Transverse colon (tissue), 4 donors: Measurements from ENCODE around the gene SCART1. TPM values are rescaled to one million over a fixed set of nuclear protein-coding genes. Genes with fewer than 3 reads are reported as not detected.
"Not testable (repeated sequence)": the region's sequence is repeated elsewhere in the genome, so short reads cannot be mapped to it uniquely, and the experiment has no call there.

Source experiments
- DNase-seq: peaks from one replicate; pipeline ENCODE4 v3.0.0-alpha.2; 2019
- H3K27ac ChIP-seq, 4 donors: fragments of 200-600 bp; sonication (generic); 2 replicates each; pipeline ENCODE4 v1.5.1; 2016 to 2018; ENCODE audit warnings: inconsistent platforms in 4 of 4
- H3K27me3 ChIP-seq: fragments of 200-600 bp; sonication (generic); 2 replicates; pipeline ENCODE4 v1.5.1; 2017; ENCODE audit warnings: inconsistent platforms
- H3K36me3 ChIP-seq, 4 donors: fragments of 200-600 bp; sonication (generic); 2 replicates each; pipeline ENCODE4 v1.5.1; 2017 to 2019; ENCODE audit warnings: inconsistent platforms in 4 of 4
- H3K4me1 ChIP-seq, 4 donors: fragments of 200-600 bp; sonication (generic); 2 replicates each; pipeline ENCODE4 v1.5.1; 2017 to 2020; ENCODE audit warnings: inconsistent platforms in 4 of 4
- H3K4me3 ChIP-seq, 4 donors: fragments of 200-600 bp; sonication (generic); 1 replicate in 1 of 4; 2 replicates in 3 of 4; pipeline versions ENCODE4 v1.5.1 to v1.6.1; 2017 to 2019; ENCODE audit warnings: inconsistent platforms in 4 of 4
- H3K9me3 ChIP-seq, 2 donors: fragments of 200-600 bp; sonication (generic); 2 replicates each; pipeline ENCODE4 v1.5.1; 2017 to 2019; ENCODE audit warnings: inconsistent platforms in 2 of 2
- EP300 ChIP-seq: sonication (generic); formaldehyde crosslinking; IDR thresholded peaks from one replicate; pipeline ENCODE4 v1.6.1; 2017; ENCODE audit warnings: antibody characterized with exemption, low read depth
- POLR2A ChIP-seq: fragments of 450-650 bp; IDR thresholded peaks from one replicate; pipeline ENCODE4 v1.6.1; 2016; ENCODE audit warnings: antibody characterized with exemption, mild to moderate bottlenecking, moderate library complexity
- POLR2AphosphoS5 ChIP-seq, 3 donors: sonication (generic); formaldehyde crosslinking; IDR thresholded peaks; one replicate each; pipeline ENCODE4 v1.6.1; 2016; ENCODE audit warnings: antibody characterized with exemption in 3 of 3
- WGBS, 2 donors: methylation state at CpG; one replicate each; pipeline ENCODE4 v1.1.5; 2018; ENCODE audit warnings: low coverage in 1 of 2; 5-methylcytosine and 5-hydroxymethylcytosine counted together
- in situ Hi-C, 4 donors: fragments of 200-750 bp; cut with MboI; loops; one replicate each; pipeline versions ENCODE4 v1.15.0 to v1.15.1; 2017; ENCODE audit warnings: low sequenced_read_pairs in 3 of 4, low pct_ligation_motif_present in 1 of 4, low pct_unique_long_range_greater_than_20kb in 1 of 4
- intact Hi-C: fragments of 100-400 bp; cut with DNase I; formaldehyde crosslinking; loops from one replicate; pipeline ENCODE4 v1.15.1; 2023; ENCODE audit warnings: low total_unique reads
- total RNA-seq, 4 donors: library from RNA; depleted of rRNA; stranded (reverse); fragments of >200 nt; gene quantifications; one replicate each; pipeline ENCODE4 v1.1.0, GENCODE V29; 2016
- TF ChIP-seq, protein P1 (sequence below), 5 experiments: fragments of 200-600 bp in 3 of 5; fragments of 450-650 bp in 2 of 5; sonication (generic) in 3 of 5; IDR thresholded peaks; 1 replicate in 2 of 5; 2 replicates in 3 of 5; pipeline ENCODE4 v1.5.1; 2016 to 2017; ENCODE audit warnings: antibody characterized with exemption in 5 of 5, inconsistent platforms in 3 of 5, mild to moderate bottlenecking in 2 of 5, moderate library complexity in 1 of 5

SCART1 gene
- total RNA-seq, 4 donors from 2014 or later, result 1.6 to 6.5 (median 3.1) TPM

DNA sequence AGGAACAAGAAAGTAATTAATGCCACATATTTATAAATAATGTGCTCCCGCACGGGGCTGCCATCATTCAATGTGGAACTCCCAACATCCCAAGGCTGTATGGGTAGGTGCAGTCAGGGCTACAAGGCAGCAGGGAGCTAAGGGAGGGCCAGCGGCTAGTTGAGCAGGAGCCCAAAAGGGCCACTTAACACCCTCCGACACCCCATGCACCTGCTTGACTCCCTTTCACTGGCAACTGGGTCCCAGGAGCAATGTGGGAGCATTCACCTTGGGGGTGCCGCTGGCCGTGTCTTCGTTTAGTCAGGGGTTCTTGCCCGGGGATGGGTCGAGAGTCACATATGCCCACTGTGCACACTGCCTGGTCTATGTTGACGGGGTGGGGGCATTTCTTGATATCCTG is 27.9 kb downstream of the SCART1 start:
- DNase-seq, result no peak
- peaks cover 19 to 24% of the 10 kb centered on the region in 2 donors for H3K9me3 ChIP-seq
- 93 to 95% methylated on average over 4 to 9 of the region's 10 CpGs for WGBS, 2 donors
- no peak overlapping the region for H3K27ac ChIP-seq
- TF ChIP-seq POLR2AphosphoS5 (IDR thresholded peaks at IDR 0.05) (no peak), EP300 (no peak), POLR2A (no peak)
- TF ChIP-seq, protein P1, sequence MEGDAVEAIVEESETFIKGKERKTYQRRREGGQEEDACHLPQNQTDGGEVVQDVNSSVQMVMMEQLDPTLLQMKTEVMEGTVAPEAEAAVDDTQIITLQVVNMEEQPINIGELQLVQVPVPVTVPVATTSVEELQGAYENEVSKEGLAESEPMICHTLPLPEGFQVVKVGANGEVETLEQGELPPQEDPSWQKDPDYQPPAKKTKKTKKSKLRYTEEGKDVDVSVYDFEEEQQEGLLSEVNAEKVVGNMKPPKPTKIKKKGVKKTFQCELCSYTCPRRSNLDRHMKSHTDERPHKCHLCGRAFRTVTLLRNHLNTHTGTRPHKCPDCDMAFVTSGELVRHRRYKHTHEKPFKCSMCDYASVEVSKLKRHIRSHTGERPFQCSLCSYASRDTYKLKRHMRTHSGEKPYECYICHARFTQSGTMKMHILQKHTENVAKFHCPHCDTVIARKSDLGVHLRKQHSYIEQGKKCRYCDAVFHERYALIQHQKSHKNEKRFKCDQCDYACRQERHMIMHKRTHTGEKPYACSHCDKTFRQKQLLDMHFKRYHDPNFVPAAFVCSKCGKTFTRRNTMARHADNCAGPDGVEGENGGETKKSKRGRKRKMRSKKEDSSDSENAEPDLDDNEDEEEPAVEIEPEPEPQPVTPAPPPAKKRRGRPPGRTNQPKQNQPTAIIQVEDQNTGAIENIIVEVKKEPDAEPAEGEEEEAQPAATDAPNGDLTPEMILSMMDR (IDR thresholded peaks at IDR 0.05), result no peak
- H3K4me1 ChIP-seq, result no peaks in the 10 kb centered on the region
- H3K4me3 ChIP-seq, result no peak overlapping the region
- intact Hi-C loops (no loop called here), in situ Hi-C loops (no loop called here)
- H3K36me3 ChIP-seq, result no peaks in the 10 kb centered on the region
- no peaks in the 10 kb centered on the region for H3K27me3 ChIP-seq

DNA sequence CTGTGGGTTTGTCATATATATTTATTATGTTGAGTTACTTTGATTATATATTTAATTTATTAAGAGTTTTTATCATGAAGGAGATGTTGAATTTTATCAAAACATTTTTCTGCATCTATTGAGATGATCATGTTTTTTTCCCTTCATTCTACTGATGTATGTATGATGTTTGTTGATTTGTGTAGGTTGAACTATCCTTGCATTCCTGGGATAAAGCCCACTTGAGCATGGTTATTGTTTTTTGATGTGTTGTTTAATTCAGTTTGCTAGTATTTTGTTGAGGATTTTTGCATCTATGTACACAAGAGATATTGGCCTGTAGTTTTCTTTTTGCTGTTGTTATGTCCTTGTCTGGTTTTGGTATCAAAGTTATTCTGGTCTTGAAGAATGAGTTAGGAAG is 31.1 kb downstream of the SCART1 start:
- peaks cover 28 to 31% of the 10 kb centered on the region in 2 donors for H3K9me3 ChIP-seq
- in situ Hi-C loops, result no loop called here
- intact Hi-C loops, result no loop called here

DNA sequence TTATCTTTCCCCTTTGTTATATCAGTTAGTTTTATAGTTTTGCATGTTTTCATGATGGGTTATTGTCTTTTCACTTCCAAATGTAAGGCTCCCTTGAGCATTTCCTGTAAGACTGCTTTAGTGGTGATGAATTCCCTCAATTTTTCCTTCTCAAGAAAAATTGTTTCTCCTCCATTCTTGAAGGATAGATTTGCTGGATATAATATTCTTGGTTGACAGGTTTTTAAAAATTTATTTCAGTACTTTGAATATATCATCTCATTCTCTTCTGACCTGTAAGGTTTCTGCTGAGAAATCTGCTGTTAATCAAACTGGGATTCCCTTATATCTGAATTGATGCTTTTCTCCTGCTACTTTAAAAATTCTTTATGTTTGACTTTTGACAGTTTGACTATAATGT is 33.3 kb downstream of the SCART1 start:
- no peaks in the 10 kb centered on the region for H3K4me1 ChIP-seq
- no peaks in the 10 kb centered on the region for H3K27me3 ChIP-seq
- no peak overlapping the region for H3K27ac ChIP-seq
- no peaks in the 10 kb centered on the region for H3K36me3 ChIP-seq
- in situ Hi-C loops, result no loop called here
- H3K4me3 ChIP-seq, result no peak overlapping the region
- TF ChIP-seq EP300, result no peak
- peaks cover 28 to 31% of the 10 kb centered on the region in 2 donors for H3K9me3 ChIP-seq
- no peak for DNase-seq
- intact Hi-C loops, result no loop called here

More for the DNA sequence above, 31.1 kb downstream of the SCART1 start:
- H3K27ac ChIP-seq, result no peak overlapping the region
- no peak for TF ChIP-seq POLR2A
- no peak for TF ChIP-seq EP300
- TF ChIP-seq, protein P1 (IDR thresholded peaks at IDR 0.05), result no peak
- no peak for TF ChIP-seq POLR2AphosphoS5 (IDR thresholded peaks at IDR 0.05)
- H3K4me1 ChIP-seq, result no peaks in the 10 kb centered on the region
- no peaks in the 10 kb centered on the region for H3K36me3 ChIP-seq
- H3K4me3 ChIP-seq, result no peak overlapping the region
- no peaks in the 10 kb centered on the region for H3K27me3 ChIP-seq
- no peak for DNase-seq

DNA sequence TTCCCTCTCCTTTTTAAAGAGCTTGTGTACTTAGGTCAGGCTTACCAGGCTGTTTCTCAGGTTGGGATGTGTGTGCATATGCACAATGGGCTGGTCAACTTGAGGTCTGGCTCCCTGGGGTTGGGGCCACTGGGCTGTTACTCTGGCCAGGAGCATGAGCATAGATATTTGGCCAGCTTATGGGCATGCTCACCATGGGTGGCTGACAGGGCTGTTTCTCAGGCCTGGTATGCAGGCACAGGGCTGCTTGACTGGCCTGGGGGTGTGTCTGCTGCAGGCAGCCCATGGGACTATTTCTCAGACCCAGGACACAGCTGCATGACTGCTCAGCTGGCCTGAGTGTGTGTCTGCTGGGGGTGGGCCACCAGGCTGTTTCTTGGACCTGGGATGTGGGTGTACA is 34.6 kb downstream of the SCART1 start:
- Histone ChIP-seq H3K27ac (no peak overlapping the region), H3K27me3 (no peaks in the 10 kb centered on the region), H3K4me1 (no peaks in the 10 kb centered on the region), H3K9me3 (peaks cover 28 to 31% of the 10 kb centered on the region in 2 donors), H3K36me3 (no peaks in the 10 kb centered on the region), H3K4me3 (no peak overlapping the region)
- no peak for TF ChIP-seq POLR2AphosphoS5 (IDR thresholded peaks at IDR 0.05)
- TF ChIP-seq POLR2A, result no peak
- TF ChIP-seq, protein P1 (IDR thresholded peaks at IDR 0.05), result no peak
- TF ChIP-seq EP300, result no peak
- intact Hi-C loops, result no loop called here
- DNase-seq, result no peak
- in situ Hi-C loops, result no loop called here

DNA sequence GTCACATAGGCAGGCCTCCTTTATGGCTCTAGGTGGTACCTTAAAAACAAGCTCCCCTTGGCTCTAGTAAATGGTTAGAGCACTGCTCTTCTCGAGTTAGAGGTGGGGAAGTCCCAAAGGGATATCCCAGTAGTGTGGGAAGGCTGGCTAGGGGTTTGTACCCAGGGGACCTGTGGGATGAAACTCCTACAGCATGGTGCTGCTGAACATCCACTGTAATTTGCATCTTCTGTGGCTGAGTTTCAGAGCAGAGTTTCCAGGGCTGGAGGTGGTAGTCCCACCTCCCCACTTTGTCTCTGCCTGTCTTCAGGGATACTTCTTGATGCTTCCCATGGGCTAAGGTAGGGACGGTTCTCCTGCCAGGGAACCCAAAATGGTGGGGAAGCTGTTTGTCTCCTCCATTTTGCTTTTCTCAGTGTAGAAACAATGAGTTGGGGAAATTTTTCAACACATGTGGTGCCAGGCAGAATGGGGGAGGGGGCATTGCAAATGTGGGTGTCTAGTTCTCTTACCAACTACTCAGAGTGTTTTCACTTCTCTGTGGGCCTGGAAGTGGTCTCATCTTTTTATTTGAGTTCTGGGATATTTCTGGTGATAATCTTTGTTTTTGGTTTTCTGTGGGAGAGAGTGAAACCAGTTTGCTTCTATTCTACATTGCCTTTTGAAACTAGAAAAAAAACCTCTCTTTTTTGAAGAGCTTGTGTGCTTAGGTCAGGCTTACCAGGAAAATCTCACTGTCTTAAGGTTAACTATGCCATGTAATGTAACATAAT is 36.3 kb downstream of the SCART1 start:
- TF ChIP-seq POLR2AphosphoS5 (IDR thresholded peaks at IDR 0.05) (no peak), POLR2A (no peak), EP300 (no peak)
- TF ChIP-seq, protein P1 (IDR thresholded peaks at IDR 0.05), result no peak
- H3K36me3 ChIP-seq, result no peaks in the 10 kb centered on the region
- WGBS, 2 donors, result 56% methylated on average over 2 of the region's 2 CpGs; no CpG with 5 or more reads in 1 of the 2 donors
- no peak overlapping the region for H3K27ac ChIP-seq
- intact Hi-C loops (no loop called here), in situ Hi-C loops (no loop called here)
- no peaks in the 10 kb centered on the region for H3K4me1 ChIP-seq
- H3K27me3 ChIP-seq, result no peaks in the 10 kb centered on the region
- H3K4me3 ChIP-seq, result no peak overlapping the region
- peaks cover 16 to 22% of the 10 kb centered on the region in 2 donors for H3K9me3 ChIP-seq
- DNase-seq, result no peak

DNA sequence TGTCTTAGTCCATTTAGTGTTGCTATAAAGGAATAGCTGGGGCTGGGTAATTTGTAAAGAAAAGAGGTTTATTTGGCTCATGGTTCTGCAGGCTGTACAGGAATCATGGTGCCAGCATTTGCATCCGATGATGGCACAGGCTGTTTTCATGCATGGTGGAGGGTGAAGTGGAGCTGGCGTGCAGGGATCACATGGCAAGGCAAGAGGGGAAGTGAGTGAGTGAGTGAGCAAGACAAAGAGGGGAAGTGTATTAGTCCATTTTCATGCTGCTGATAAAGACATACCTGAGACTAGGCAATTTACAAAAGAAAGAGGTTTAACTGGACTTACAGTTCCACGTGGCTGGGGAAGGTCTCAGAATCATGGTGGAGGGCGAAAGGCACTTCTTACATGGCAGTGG is 39.8 kb downstream of the SCART1 start:
- DNase-seq, in situ Hi-C loops: not testable (repeated sequence)
- 77 to 78% methylated on average over 4 of the region's 4 CpGs for WGBS, 2 donors

More for the DNA sequence above, 39.8 kb downstream of the SCART1 start:
- intact Hi-C loops, H3K36me3 ChIP-seq, H3K27me3 ChIP-seq, H3K4me3 ChIP-seq, H3K9me3 ChIP-seq, H3K27ac ChIP-seq, H3K4me1 ChIP-seq: not testable (repeated sequence)
